GM12878 (cell line): ENCODE data around the gene DUSP22. TPM values are rescaled to one million over a fixed set of nuclear protein-coding genes. Genes with fewer than 3 reads are reported as not detected.
A peak's percentile ranks its signal among the peaks of the same experiment; 100 is the strongest.

ENCODE experiments used
- ATAC-seq: fragments of 200-7000 bp; cut with Tn5 transposase; 3 replicates; pipeline ENCODE4 v1.9.1; 2020; ENCODE audit warnings: mild to moderate bottlenecking, moderate library complexity
- BruUV-seq: library from RNA; stranded (reverse); fragments of 400-500 nt; replicated peaks from 2 replicates; lab custom pipeline; 2021; lab: Mats Ljungman, UMichigan
- CTCF ChIA-PET: fragments of 300-600 bp; sonication (Branson Sonifier 250); formaldehyde crosslinking; extraction: SDS; loops from one replicate; lab custom pipeline; 2021; ENCODE audit warnings: inconsistent platforms; lab: Yijun Ruan, JAX
- POLR2A ChIA-PET: fragments of 350-600 bp; formaldehyde crosslinking; extraction: SDS; loops from one replicate; lab custom pipeline; 2021; ENCODE audit warnings: inconsistent platforms; lab: Charles Lee
- RAD21 ChIA-PET: fragments of 300-600 bp; sonication (Branson Sonifier 250); formaldehyde crosslinking; loops from one replicate; lab custom pipeline; 2023; ENCODE audit warnings: antibody characterized with exemption; ENCODE audit not compliant: unreplicated experiment; lab: Charles Lee
- SMC1A ChIA-PET: fragments of 300-600 bp; sonication (Branson Sonifier 250); formaldehyde crosslinking; loops from one replicate; lab custom pipeline; 2023; ENCODE audit not compliant: unreplicated experiment, uncharacterized antibody; lab: Charles Lee
- DNase-seq: peaks from one replicate; pipeline ENCODE4 v3.0.0-alpha.2; 2011; ENCODE audit warnings: low read depth, low spot score
- FAIRE-seq: peaks from 3 replicates; lab custom pipeline; 2011; peaks lifted over from hg19 to GRCh38; lab: Jason Lieb, UNC
- H2AFZ ChIP-seq: 2 replicates; pipeline ENCODE4 v1.6.0; 2011; ENCODE audit warnings: low read depth, low read length, control low read depth; ENCODE audit not compliant: control insufficient read depth
- H3K27ac ChIP-seq: 2 replicates; pipeline ENCODE4 v1.5.1; 2011; ENCODE audit warnings: control low read depth; ENCODE audit not compliant: control insufficient read depth, insufficient read depth
- H3K27me3 ChIP-seq, 2 experiments: replicated peaks in 1 of 2; 2 replicates each; pipeline versions ENCODE4 v1.6.0 to v1.6.1; 2011; ENCODE audit warnings: low read length in 1 of 2; ENCODE audit not compliant: control insufficient read depth in 2 of 2, insufficient read depth in 2 of 2
- H3K36me3 ChIP-seq, 2 experiments: 2 replicates each; pipeline ENCODE4 v1.5.1; 2011; ENCODE audit warnings: low read length in 1 of 2; ENCODE audit not compliant: control insufficient read depth in 2 of 2, insufficient read depth in 2 of 2
- H3K4me1 ChIP-seq: 2 replicates; pipeline ENCODE4 v1.6.1; 2011; ENCODE audit warnings: mild to moderate bottlenecking, low read length, moderate library complexity, mixed read lengths; ENCODE audit not compliant: control insufficient read depth, insufficient read depth
- H3K4me2 ChIP-seq: 2 replicates; pipeline ENCODE4 v1.6.0; 2011; ENCODE audit warnings: control low read depth; ENCODE audit not compliant: control insufficient read depth, insufficient read depth
- H3K4me3 ChIP-seq: fragments of 200-600 bp; sonication (generic); 2 replicates; pipeline ENCODE4 v1.5.1; 2016
- H3K79me2 ChIP-seq: 2 replicates; pipeline ENCODE4 v1.6.0; 2011; ENCODE audit warnings: low read length; ENCODE audit not compliant: control insufficient read depth, insufficient read depth
- H3K9ac ChIP-seq: 2 replicates; pipeline ENCODE4 v1.8.0; 2011; ENCODE audit warnings: low read length, control low read depth, mixed read lengths; ENCODE audit not compliant: control insufficient read depth, insufficient read depth
- H3K9me3 ChIP-seq: replicated peaks from 3 replicates; pipeline ENCODE4 v1.5.1; 2011; ENCODE audit warnings: mild to moderate bottlenecking, low read length; ENCODE audit not compliant: control insufficient read depth, insufficient read depth
- H4K20me1 ChIP-seq: 2 replicates; pipeline ENCODE4 v1.6.0; 2011; ENCODE audit not compliant: control insufficient read depth, insufficient read depth
- ASH2L ChIP-seq: fragments of 300-600, 200-600 bp; sonication (generic); IDR thresholded peaks from 2 replicates; pipeline ENCODE4 v1.6.1; 2017; ENCODE audit warnings: low read depth, mild to moderate bottlenecking, borderline replicate concordance
- BHLHE40 ChIP-seq, 2 experiments: fragments of 450-650 bp in 1 of 2; IDR thresholded peaks; 2 replicates each; pipeline ENCODE4 v1.6.1; 2011 to 2017; ENCODE audit warnings: low read depth in 2 of 2, borderline replicate concordance in 1 of 2, improper control_type of control experiment in 1 of 2, low read length in 1 of 2, mild to moderate bottlenecking in 1 of 2
- DPF2 ChIP-seq: fragments of 450-650 bp; IDR thresholded peaks from 2 replicates; pipeline ENCODE4 v1.6.1; 2017; ENCODE audit warnings: mild to moderate bottlenecking
- EZH2 ChIP-seq: IDR thresholded peaks from 2 replicates; pipeline ENCODE4 v1.6.1; 2012; ENCODE audit warnings: low read depth, mild to moderate bottlenecking, control low read depth, inconsistent platforms, low read length, borderline replicate concordance; ENCODE audit not compliant: control insufficient read depth
- KAT2A ChIP-seq: conservative IDR thresholded peaks from 2 replicates; pipeline ENCODE4 v1.6.1; 2011; ENCODE audit warnings: low read depth, low read length; ENCODE audit not compliant: control insufficient read depth
- KDM1A ChIP-seq: fragments of 200-600 bp; sonication (generic); IDR thresholded peaks from 2 replicates; pipeline ENCODE4 v1.6.1; 2016; ENCODE audit warnings: borderline replicate concordance
- MTA3 ChIP-seq: IDR thresholded peaks from 2 replicates; pipeline ENCODE4 v1.6.1; 2012; ENCODE audit warnings: low read length, inconsistent platforms, borderline replicate concordance
- MYB ChIP-seq: fragments of 150-350 bp; IDR thresholded peaks from 2 replicates; pipeline ENCODE4 v1.6.1; 2014; ENCODE audit warnings: mild to moderate bottlenecking, low read depth, low read length, borderline replicate concordance
- NFIC ChIP-seq: IDR thresholded peaks from 2 replicates; pipeline ENCODE4 v1.6.1; 2012; ENCODE audit warnings: low read depth, mild to moderate bottlenecking, inconsistent platforms, low read length, moderate library complexity
- RELA ChIP-seq: fragments of 450-650 bp; IDR thresholded peaks from 2 replicates; pipeline ENCODE4 v1.8.0; 2014; ENCODE audit warnings: borderline replicate concordance; ENCODE audit not compliant: partially characterized antibody
- SIX5 ChIP-seq: IDR thresholded peaks from 2 replicates; pipeline ENCODE4 v1.6.1; 2011; ENCODE audit warnings: mild to moderate bottlenecking, low read depth, low read length, moderate library complexity; ENCODE audit not compliant: severe bottlenecking
- SUZ12 ChIP-seq: fragments of 200-600 bp; sonication (generic); IDR thresholded peaks from one replicate; pipeline ENCODE4 v1.6.1; 2018; ENCODE audit warnings: antibody characterized with exemption, mild to moderate bottlenecking; ENCODE audit not compliant: unreplicated experiment
- ZNF207 ChIP-seq: fragments of 450-650 bp; IDR thresholded peaks from 2 replicates; pipeline ENCODE4 v1.6.1; 2014; ENCODE audit warnings: antibody characterized with exemption, mild to moderate bottlenecking, borderline replicate concordance
- WGBS: methylation state at CpG from one replicate; pipeline ENCODE4 v1.1.6; 2016; ENCODE audit warnings: low lambda C conversion rate; ENCODE audit not compliant: insufficient replicate concordance, insufficient coverage; ENCODE audit errors: missing lambda C conversion rate; 5-methylcytosine and 5-hydroxymethylcytosine counted together
- in situ Hi-C: fragments of 300-500 bp; cut with MboI; formaldehyde crosslinking; loops from 9 replicates; pipeline ENCODE4 v1.14.3; 2018; ENCODE audit warnings: mixed read lengths
- intact Hi-C: fragments of 100-400 bp; cut with micrococcal nuclease; formaldehyde crosslinking; loops from one replicate; pipeline ENCODE4 v1.14.2; 2022; ENCODE audit not compliant: unreplicated experiment
- polyA plus RNA-seq, 11 experiments: library from polyadenylated mRNA; depleted of rRNA in 4 of 11; unstranded in 6 of 11; stranded (reverse) in 5 of 11; fragments of >200 nt; fragmentation: Nextera tagmentation in 4 of 11; fragmentation: Illumina TruSeq in 1 of 11; extraction: Ambion mirVana in 4 of 11; extraction: Trizol in 1 of 11; gene quantifications; 1 replicate in 1 of 11; 2 replicates in 10 of 11; pipeline versions ENCODE4 v1.2.1 to v1.2.3, GENCODE V29; 2011 to 2016; ENCODE audit warnings: inconsistent platforms in 2 of 11, missing spikeins in 2 of 11, low read depth in 1 of 11
- total RNA-seq, 4 experiments: library from RNA; depleted of rRNA in 3 of 4; stranded (reverse); fragments of >200 nt in 3 of 4; fragmentation: Illumina TruSeq in 1 of 4; extraction: Trizol in 1 of 4; gene quantifications; 2 replicates each; pipeline versions ENCODE4 v1.2.1 to v1.2.3, GENCODE V29; 2013 to 2021
- TF ChIP-seq, protein P1 (sequence below): fragments of 450-650 bp; IDR thresholded peaks from 2 replicates; pipeline ENCODE4 v1.6.1; 2017; ENCODE audit warnings: mild to moderate bottlenecking, moderate library complexity
- TF ChIP-seq, protein P2 (sequence below): fragments of 450-650 bp; IDR thresholded peaks from 2 replicates; pipeline ENCODE4 v1.6.1; 2017; ENCODE audit warnings: mild to moderate bottlenecking
- TF ChIP-seq, protein P3 (sequence below): IDR thresholded peaks from 2 replicates; pipeline ENCODE4 v1.6.1; 2011; ENCODE audit warnings: low read depth, low read length, improper control_type of control experiment, borderline replicate concordance

Gene DUSP22
- total and polyA plus RNA-seq, 10 of the 15 experiments (the other 5 are each of a cell fraction or from before 2014, with no cell fraction given), result 78.9 to 156 (median 107) TPM

DNA sequence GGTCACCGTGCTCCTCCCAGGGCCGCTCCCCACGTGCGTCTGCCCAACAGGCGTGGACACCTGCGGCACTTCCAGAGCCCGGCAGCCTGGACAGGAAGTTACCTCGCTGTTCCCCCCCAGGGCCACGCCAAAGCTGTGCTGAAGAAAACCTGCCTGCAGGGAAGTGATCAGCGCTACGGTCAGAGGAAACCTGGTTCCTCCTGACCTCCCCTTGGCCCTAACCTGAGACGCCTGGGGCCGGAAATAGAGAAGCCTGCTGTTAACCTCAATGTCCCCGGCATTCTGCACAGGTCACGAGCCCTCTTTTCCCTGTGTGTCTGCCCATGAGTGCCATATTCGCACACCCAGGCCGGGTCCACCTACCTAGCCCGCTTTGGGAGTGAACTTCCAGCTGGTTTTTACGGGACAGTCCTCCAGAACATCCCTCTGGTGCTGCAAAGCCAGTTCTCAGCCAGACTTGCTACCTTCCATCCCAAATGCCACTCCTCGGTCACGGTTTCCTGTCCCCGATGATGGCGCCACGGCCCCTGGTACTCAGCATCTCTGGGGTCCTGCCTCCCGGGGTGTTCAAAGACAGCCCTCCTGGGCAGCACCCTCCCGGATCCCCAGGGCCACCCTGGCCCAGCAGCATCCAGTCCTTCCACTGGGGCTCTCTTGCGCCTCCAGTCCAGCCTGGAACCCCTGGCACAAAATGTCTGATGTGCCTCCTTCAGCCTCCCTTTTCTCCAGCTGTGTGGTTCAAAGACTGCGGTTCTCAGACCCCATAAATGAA is 87.3 kb downstream of the DUSP22 start:
- SMC1A ChIA-PET, result interaction anchor here (0.9 to 1.6 kb wide), 3 partner anchors 10 to 15 kb away, joined by 3 to 5 read pairs (median 4); no protein-coding TSS in a partner anchor
- H3K4me2 ChIP-seq, result peak overlapping the region; percentile 60
- POLR2A ChIA-PET, result interaction anchor here (0.8 to 1.2 kb wide), 4 partner anchors 12 to 46 kb away, joined by 3 read pairs; partner anchors contain the start of gene IRF4
- RAD21 ChIA-PET, result no interaction called here
- DNase-seq (no peak), ATAC-seq (peak; percentile 34), FAIRE-seq (no peak)
- CTCF ChIA-PET, result interaction anchor here (1.6 kb wide), 1 partner anchor 20 kb away, joined by 4 read pairs; no protein-coding TSS in a partner anchor
- H3K9me3 ChIP-seq, result no peaks in the 10 kb centered on the region; the same call in 2 of the 3 replicates
- 57% methylated on average over 28 of the region's 28 CpGs for WGBS
- H3K9ac ChIP-seq, result no peak overlapping the region
- H4K20me1 ChIP-seq, result no peaks in the 10 kb centered on the region
- no TSS peak for BruUV-seq
- no peak overlapping the region for H3K27ac ChIP-seq
- H3K36me3 ChIP-seq, result no peaks in the 10 kb centered on the region
- H3K4me3 ChIP-seq, result no peak overlapping the region
- H3K27me3 ChIP-seq, result no peaks in the 10 kb centered on the region
- H3K79me2 ChIP-seq, result no peaks in the 10 kb centered on the region
- intact Hi-C loops (no loop called here), in situ Hi-C loops (no loop called here)
- H2AFZ ChIP-seq, result no peak overlapping the region; the same call in 1 of the 2 replicates
- H3K4me1 ChIP-seq, result peaks cover 53% of the 10 kb centered on the region
- TF ChIP-seq BHLHE40 (IDR thresholded peaks at IDR 0.05; ENCODE audit: borderline replicate concordance in 1 of 2, low read depth in 2 of 2, low read length in 1 of 2) (peak; percentile 41 to 46; a peak in 3 of 4 replicates), NFIC (no peak), KAT2A (no peak), DPF2 (no peak), SUZ12 (no peak), ASH2L (no peak), RELA (no peak), ZNF207 (no peak), SIX5 (no peak), KDM1A (no peak), EZH2 (no peak), MYB (no peak), MTA3 (no peak)
- TF ChIP-seq, protein P1, sequence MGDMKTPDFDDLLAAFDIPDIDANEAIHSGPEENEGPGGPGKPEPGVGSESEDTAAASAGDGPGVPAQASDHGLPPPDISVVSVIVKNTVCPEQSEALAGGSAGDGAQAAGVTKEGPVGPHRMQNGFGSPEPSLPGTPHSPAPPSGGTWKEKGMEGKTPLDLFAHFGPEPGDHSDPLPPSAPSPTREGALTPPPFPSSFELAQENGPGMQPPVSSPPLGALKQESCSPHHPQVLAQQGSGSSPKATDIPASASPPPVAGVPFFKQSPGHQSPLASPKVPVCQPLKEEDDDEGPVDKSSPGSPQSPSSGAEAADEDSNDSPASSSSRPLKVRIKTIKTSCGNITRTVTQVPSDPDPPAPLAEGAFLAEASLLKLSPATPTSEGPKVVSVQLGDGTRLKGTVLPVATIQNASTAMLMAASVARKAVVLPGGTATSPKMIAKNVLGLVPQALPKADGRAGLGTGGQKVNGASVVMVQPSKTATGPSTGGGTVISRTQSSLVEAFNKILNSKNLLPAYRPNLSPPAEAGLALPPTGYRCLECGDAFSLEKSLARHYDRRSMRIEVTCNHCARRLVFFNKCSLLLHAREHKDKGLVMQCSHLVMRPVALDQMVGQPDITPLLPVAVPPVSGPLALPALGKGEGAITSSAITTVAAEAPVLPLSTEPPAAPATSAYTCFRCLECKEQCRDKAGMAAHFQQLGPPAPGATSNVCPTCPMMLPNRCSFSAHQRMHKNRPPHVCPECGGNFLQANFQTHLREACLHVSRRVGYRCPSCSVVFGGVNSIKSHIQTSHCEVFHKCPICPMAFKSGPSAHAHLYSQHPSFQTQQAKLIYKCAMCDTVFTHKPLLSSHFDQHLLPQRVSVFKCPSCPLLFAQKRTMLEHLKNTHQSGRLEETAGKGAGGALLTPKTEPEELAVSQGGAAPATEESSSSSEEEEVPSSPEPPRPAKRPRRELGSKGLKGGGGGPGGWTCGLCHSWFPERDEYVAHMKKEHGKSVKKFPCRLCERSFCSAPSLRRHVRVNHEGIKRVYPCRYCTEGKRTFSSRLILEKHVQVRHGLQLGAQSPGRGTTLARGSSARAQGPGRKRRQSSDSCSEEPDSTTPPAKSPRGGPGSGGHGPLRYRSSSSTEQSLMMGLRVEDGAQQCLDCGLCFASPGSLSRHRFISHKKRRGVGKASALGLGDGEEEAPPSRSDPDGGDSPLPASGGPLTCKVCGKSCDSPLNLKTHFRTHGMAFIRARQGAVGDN, result no peak
- TF ChIP-seq, protein P2, sequence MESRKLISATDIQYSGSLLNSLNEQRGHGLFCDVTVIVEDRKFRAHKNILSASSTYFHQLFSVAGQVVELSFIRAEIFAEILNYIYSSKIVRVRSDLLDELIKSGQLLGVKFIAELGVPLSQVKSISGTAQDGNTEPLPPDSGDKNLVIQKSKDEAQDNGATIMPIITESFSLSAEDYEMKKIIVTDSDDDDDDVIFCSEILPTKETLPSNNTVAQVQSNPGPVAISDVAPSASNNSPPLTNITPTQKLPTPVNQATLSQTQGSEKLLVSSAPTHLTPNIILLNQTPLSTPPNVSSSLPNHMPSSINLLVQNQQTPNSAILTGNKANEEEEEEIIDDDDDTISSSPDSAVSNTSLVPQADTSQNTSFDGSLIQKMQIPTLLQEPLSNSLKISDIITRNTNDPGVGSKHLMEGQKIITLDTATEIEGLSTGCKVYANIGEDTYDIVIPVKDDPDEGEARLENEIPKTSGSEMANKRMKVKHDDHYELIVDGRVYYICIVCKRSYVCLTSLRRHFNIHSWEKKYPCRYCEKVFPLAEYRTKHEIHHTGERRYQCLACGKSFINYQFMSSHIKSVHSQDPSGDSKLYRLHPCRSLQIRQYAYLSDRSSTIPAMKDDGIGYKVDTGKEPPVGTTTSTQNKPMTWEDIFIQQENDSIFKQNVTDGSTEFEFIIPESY, result no peak
- TF ChIP-seq, protein P3, sequence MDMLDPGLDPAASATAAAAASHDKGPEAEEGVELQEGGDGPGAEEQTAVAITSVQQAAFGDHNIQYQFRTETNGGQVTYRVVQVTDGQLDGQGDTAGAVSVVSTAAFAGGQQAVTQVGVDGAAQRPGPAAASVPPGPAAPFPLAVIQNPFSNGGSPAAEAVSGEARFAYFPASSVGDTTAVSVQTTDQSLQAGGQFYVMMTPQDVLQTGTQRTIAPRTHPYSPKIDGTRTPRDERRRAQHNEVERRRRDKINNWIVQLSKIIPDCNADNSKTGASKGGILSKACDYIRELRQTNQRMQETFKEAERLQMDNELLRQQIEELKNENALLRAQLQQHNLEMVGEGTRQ, result no peak
